Stimulated activated CD8-positive, alpha-beta memory T cell treated with anti-CD3 and anti-CD28 coated beads, Interleukin-4, amount 100 ng/mL, for 24 hours (primary cell): ENCODE data around the gene IFRD2.

Experiments used
- DNase-seq: peaks from one replicate; pipeline ENCODE4 v3.0.0-alpha.2; 2020; ENCODE audit warnings: low read depth

The IFRD2 gene

DNA sequence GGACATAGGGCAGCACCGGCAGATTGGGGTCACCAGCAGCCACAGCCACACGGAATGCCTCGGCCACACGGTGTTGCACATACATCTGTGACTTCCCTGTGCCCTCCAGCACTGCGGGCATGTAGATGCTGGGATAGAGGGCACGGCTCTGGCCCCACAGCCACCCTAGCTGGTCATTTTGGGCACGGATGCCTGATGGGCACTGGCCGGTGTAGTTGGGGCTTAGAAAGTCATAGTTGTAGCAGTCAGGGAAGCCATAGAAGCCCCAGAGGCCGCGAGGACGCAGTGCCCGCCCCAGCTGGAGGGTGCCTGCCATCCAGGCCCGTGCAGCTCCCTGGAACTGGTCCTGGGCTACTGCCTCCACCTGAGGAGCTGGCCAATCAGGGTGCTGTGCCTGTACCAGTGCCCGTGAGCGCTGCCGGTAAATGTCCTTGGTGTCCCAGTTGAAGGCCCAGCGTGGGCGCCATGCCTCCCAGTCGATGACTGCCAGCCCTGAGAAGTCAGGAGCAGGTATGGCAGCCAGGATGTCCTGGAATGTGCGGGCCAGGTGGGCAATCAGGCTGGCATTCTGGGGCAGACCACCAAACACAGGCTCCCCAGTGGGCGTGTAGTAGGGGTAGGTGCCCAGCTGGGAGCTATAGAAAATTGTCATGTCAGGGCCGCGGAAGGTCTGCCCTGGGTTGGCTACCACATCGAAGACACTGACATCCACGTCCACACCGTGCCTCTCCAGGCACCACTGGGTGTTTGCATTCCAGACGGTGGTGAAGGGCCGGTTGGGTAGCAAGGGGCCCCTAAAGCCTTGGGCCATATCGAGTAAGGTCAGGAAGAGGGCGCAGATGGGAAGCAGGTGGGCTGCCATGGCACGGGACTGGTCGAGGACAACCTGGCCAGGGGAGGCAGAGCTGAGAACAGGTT lies 10.1 kb upstream of the IFRD2 start:
- DNase-seq, result no peak

DNA sequence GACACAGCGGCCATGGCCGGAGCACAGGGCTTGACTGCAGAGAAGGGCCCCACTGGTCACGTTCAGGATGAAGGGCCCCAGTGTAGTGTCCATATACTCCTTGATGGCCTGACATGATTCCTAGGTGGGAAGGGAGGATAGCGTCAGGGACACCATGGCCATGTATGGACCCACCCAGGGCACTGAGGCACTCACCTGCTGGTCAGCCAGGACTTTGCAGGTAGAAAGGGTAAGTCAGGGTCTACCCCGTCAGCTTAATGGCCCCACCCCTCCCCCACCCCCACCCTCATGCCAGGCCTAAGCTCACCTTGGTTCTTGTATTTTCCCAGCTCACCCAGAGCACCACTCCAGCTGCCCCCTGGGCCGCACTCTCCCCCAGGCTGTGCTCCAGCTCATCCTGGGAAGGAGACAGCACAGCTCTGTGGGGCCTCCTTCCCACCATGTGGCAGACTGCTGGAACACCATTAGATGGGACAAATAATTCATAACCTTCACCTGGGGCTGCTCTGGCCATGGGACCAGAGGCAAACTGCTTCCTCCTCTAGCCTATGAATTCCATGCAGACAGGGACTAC lies 8.5 kb upstream of the IFRD2 start:
- no peak for DNase-seq

DNA sequence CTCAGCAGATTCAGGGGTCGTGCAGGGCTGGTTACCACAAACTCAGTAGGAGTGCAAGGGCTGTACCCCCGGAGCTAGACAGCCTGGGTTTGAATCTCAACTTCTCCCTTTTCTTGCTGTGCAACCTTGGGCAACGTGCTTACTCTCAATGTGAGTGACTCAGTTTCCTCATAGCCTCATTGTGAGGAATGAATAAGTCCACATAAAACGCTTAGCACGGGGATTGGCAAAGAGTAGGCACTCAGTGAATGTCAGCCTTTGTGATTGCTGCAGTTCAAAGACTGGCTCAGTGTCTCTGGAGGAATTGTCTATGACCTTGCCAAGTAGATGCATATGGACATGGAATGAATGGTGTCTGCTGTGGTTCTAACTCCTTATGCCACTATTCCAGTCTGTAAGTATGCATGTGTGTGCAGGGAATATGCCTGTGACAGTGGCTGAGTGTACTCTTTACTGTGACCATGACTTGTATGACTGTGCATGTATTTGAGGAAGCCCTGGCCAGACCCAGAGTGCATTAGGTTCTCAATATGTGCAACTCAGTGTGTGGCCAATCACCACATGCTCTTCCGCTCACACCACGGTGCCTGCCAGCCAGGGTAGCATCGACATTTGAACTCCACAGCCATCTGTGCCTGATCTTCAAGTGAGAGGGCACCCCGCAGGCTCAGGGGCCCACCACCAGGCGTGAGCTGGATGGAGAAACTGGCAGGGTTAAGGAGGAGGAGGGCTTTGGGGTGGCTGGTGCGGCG lies 7.9 kb upstream of the IFRD2 start:
- DNase-seq, result no peak

DNA sequence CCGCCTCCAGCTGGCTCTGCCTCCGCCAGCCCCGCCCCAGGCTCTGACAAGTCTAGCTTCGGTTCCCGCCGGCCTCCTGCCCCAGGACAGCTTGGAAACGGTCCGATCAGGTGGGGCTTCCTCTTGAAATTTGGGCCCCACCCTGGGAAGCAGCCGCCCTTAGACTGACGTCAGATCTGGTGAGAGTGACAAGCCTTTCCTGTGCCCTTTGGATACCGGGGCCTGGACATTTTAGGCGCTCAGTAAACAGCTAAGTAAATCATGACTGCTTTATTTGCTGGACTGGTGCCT lies 7.4 kb upstream of the IFRD2 start:
- no peak for DNase-seq

DNA sequence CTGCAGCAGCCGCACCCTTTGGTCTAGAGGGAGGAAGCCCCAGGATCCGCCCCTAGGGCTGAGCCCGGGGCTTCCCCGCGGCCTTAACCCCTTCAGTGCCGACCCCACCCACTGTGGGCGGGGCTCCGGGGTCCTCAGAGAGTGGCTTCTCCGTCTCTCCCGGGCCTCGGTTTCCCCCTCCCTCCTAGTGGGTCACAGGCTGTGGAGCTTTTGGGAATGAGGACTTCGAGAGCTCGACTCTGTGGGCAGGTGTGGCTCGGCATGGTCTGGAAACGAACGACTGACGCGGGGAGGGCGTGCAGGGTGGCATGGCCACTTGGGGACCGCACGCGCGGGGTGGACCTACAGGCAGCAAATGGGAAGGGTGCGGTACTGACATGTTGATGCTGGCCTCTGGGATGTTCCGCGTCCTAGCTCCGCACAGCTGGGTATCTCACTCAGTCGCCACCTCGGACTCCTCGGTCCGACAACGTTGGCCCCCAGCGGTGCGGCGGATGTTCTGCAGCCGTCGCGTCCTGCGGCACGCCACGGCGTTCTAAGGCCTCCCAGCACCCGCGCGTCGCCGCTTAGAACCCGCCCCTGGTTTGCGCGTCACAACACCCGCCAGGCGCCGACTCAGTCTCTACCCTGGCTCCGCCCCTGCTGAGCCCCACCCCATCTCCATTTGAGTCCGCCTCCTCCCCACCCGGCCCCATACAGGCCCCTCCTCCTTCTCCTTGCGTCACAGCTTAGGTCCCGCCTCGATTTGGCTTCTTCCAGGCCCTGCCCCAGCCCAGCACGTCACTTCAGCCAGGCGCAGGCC lies 6.8 kb upstream of the IFRD2 start, which contains the start of the genes HYAL3 and NAA80:
Gene HYAL3, minus strand, starts transcription at position 570 of the 802 bp plus-strand sequence. CDS start 3,803 bp downstream, outside the sequence.
Gene NAA80, minus strand, starts transcription at position 570 of the 802 bp plus-strand sequence. CDS start 1,942 bp downstream, outside the sequence.
- DNase-seq, result peak; percentile 98

DNA sequence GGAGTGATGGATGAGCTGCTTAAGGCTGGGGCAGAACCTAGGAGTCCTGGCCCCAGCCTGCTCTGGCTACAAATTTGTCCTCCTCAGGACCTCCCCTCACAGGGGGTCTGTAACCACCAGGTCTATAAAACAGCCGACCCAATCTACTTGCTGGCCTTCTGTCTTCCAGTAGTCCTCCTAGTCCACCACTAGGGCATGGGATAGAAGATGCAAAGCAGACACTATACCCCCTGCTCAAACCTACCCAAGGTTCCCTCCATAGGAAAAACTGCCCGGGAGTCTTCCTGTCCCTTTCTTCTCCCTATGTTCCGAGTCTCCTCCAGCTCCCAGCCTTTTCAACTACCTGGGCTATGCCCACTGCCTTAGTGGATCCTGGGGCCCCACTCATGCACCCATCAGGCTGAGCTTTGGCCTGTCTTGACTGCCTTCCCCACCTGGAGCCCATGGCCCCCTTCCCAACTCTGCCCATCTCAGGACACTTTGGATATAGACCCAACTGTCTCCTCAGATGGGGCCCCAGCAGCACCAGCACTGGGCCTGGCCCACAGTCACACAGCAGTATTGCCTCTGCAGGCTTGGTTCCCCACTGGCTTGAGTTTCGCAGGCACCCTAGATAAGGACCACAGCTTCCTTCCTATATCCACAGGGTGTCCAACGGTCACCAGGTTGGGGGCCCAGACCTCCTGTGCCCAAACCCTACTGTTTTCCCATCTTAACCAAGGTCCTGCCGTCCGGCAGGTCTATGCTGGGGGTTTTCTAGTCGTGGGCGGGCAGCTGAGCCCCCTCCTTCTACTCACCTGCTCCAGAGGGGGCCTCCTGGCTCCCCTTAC lies 5.9 kb upstream of the IFRD2 start:
- DNase-seq, result no peak

DNA sequence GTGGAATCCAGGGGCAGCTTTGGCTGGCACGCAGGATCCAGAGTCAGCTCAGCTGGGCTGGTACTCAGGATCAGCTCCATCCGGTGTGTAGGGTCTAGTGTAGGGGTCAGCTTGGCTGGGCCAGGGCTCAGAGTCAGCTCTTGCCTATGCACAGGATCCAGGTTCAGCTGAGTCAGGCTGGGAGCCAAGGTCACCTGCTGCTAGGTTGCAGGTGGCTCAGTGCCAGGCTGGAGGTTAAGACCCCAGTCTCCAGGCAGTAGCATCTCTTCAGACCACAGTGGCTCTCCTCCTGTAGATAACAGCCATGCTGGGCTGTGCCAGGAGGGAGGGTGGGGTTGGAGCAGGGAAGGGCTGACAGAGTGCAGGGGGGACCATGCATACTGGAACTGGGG lies 5.2 kb upstream of the IFRD2 start:
- DNase-seq, result no peak

DNA sequence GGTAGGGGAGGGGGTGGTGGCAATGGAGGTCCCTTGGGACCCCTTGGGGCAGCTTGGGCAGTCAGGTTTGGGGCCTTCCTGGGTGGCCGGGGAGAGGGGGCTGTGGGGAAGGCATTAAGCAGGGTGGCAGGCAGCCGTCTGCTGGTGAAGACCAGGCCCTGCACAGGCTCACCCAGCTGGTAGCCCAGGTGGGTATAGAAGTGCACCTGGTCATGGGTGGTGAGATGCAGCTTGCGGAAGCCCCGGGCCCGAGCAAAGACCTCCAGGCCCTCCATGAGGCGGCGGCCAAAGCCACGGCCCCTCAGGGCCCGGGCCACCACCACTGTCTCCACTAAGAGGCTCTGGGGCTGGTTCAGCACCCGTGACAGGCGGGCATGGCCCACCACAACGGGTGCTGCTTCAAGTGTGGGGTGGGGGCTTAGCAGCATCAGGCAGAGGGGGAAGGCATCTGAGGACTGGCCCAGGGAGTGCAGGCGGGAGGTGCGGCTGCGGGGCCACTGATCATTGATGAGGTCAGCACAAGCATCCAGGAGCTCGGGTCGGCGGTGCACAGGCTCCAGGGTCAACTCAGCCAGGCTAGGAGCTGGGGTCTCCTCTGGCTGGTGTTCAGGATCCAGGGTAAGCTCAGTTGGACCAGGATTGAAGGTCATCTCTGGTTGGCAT lies 4.6 kb upstream of the IFRD2 start:
- no peak for DNase-seq

DNA sequence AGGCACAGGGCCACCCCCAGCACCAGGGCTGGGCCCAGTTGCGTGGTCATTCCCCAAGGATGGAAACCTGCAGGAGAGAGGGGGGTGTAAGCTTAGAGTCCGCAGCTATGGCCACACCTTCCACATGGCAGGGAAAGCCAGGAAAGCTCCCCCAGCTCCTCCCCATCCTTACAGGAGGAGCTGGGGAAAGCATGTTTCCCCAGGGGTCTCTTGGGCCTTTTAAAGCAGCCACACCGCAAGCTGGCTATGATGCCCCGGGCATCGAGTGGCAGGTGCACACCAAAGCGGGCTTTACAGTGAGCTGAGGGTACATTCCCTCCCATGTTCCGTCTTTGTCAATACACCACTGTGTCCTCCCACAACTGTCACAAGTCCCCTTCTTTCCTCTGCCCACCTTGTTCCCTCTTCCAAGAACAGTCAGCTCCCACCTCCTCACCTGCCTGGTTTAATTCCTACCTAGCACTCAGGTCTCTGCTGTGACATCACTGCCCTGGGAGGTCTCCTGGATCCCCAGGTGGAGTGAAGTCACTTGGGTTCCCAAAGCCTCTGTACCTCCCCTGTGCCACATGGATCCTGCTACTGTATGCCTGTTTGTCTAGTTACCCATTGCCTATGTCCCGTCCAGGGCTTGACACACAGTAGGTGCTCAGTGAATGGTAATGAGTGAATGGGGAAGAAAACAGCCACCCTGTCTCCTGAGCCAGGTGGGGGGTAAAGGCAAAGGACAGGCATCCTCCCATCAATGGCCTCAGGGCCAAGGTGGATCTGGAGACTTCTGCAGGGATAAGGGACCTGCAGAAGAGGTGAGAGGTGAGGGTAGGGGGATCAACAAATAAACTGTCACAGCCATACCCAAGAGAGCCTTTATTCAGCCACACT lies 3.6 kb upstream of the IFRD2 start:
- no peak for DNase-seq

DNA sequence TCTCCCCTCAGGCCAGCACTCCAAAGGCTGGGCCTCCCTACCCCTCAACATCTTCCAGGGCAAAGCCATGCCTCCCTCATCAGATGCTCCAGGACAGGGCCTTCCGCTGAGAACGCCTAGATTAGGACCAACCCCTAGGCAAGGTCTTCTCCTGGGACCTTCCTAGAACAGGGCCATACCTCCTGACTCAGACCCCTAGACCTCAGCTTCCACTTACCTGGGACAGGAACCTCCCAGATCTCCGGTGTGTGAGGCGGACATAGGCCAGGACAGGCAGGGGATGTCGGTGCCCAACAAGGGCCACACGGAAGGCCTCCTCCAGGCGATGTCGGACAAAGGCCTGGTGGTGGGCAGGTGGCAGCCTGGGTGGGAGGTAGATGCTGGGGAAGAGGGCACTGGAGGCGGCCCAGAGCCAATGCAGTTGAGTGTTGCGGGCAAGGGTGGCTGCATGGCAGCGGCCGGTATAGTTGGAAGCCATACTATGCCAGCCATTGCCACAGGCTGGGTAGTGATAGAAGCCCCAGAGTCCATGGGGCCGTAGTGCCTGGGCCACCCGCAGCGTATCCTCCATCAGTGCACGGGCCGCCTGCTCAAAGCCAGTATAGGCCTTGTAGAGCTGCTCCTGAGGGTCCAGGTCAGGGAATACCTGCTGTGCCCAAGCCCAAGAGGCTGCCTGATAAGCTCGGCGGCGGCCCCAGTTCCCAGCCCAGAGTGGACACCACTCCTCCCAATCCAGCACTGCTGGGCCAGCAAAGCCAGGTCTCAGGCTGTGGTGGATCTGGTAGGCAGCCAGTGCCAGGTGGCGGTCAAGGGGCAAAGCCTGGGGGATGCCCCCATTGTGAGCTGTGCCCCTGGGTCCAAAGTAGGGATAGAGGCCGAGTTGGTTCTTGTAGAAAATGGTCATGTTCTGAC lies 2.5 kb upstream of the IFRD2 start:
- DNase-seq, result no peak

DNA sequence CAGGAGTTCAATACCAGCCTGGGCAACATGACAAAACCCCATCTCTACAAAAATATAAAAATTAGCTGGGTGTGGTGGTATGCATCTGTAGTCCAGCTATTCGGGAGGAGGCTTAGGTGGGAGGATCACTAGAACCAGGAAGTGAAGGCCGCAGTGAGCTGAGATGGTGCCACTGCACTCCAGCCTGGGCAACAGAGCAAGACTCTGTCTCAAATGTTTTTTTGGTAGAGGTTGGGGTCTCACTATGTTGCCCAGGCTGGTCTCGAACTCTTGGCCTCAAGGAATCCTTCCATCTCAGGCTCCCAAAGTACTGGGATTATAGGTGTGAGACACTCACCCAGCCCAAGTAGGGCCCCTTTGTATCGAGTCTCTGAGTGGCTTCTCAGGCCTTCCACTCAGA lies 1.9 kb upstream of the IFRD2 start:
- DNase-seq, result no peak

DNA sequence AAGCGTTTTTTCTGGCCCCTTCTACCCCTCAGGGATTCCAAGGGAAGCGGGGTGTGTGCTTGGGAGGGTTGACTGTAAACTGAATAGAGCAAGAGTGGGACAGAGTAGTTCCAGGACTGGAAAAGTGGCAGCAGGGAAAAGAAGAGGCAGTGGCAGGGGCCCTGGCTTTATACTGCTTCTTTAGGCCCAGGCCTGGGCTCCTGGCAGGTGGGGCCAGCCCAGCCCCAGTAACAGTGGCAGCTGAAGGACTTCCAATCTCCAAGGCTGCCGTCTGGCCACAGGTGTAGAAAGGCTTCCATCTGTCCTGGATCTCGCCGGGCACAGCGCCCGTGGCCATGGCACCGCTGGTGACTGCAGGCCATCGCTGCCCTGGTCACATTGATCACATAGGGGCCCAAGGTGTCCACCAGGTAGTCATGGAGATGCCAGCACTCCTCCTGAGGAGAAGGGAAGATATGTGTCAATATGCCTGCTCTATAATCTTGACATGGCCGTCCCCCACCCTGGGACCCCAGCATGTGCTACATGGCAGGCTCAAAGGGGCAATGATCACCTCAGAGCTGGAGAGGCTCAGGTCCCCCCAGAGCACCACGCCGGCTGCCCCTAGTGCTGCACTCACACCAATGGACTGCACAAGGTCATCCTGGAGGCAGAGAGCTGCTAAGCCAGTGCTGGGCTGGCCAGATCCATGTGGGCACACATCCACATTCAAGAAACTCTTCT lies 1.0 kb upstream of the IFRD2 start:
- DNase-seq, result no peak

DNA sequence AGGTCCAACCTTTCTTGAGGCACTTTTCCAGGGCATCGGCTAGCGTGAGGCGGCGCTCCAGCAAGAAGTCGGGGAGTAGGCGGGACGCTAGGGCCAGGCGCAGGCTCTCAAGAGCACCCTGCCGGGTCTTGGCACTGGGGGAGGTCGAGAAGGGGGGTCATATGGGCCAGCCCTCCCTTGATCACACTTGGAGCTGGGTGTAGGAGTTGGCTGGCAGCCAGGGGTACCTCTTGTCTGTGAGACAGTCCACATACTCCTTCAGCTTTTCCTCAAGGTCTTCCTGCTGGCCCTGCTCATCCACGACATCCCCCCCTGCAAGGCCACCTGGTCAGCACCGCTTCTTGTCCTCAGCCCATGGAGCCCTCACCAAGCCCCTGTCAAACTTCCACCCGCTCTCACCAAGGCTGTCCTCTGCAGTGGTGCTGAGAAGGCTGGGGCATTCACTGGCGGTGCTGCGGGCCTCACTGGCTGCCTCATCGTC lies 2.0 kb downstream of the IFRD2 start:
- no peak for DNase-seq

DNA sequence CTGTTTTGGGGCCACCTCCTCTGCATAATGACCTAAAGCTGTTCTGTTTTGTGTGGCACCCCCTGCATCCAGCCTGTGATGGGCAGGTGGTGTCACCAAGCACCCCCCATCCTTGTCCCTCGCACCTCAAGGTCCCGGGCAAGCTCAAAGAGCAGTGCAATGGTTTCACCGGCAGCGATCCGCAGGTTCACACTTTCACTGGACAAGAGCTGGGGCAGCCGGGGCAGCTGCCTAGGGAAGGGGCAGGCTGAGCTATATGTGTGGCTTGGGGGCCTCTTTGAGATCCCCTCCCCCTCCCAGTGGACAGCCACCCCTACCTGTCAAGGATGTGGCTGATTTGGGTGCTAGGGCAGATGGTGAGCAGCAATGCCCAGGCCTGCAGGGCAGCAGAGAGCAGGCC lies 3.1 kb downstream of the IFRD2 start:
- DNase-seq, result no peak

DNA sequence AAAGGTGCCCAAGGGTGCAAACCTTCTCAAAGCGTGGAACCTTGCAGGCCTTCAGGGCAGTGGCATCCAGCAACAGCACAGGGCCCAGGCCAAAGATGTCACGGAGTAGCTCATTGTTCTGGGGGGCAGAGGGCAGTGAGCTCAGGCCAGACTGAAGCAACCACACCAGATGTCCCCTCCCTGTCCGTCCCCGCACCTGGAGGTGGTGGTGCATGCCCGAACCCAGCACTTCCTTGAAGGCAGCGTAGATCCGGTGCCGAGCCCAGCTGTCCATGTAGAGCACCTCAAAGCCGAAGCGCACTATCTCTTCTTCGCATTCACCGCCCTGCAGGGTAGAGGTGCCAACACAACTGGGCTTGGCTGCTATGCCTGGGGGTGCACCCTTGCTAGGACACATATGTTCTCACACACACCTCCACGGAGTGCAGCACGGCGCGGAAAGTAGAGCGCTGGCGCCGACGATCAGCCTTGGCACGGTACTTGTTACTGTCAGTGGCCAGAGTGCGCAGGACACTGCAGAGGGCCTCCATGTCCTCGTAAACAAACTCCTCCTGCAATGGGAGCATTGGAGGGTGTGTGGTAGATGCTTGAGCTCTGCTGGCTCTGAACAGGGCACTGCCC lies 3.7 kb downstream of the IFRD2 start:
- no peak for DNase-seq

DNA sequence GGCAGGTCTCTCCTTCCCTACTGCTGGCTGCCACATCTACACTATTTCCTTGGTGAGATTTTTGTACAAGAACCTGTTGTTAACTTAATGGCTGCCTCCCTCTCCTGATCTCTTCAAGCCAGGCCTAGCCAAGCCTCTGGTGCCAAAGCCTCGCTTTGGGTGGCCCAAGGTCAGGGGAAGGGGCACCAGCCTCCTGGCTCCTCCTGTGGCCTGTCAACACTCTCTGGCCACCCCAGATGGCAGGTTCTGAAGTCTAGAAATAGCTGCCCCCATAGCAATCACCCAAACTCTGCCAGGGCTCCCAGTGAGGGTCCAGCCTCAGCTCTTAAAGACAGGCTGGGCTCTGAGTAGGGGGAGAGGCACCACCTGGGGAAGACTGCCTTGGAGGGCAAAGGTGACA lies 5.0 kb downstream of the IFRD2 start:
- DNase-seq, result no peak
